GM23338 (cell line): ENCODE measurements around the gene MYH13. TPM values are rescaled to one million over a fixed set of nuclear protein-coding genes. Genes with fewer than 3 reads are reported as not detected.

Experiments used
- ATAC-seq: fragments of 200-7000 bp; cut with Tn5 transposase; 3 replicates; pipeline ENCODE4 v1.9.1; 2020
- DNase-seq: peaks from one replicate; pipeline ENCODE4 v3.0.0-alpha.2; 2015; ENCODE audit warnings: low spot score
- H2AFZ ChIP-seq: fragments of 200-600 bp; sonication (generic); 2 replicates; pipeline ENCODE4 v1.8.0; 2016; ENCODE audit warnings: antibody characterized with exemption, mild to moderate bottlenecking, moderate library complexity
- H3F3A ChIP-seq: fragments of 200-600 bp; sonication (generic); replicated peaks from 2 replicates; pipeline ENCODE4 v1.8.0; 2017; ENCODE audit warnings: antibody characterized with exemption, mixed run types, low read depth
- H3K27ac ChIP-seq: fragments of 200-600 bp; sonication (generic); 2 replicates; pipeline ENCODE4 v1.6.1; 2016; ENCODE audit warnings: low read depth
- H3K27me3 ChIP-seq: fragments of 200-600 bp; sonication (generic); 2 replicates; pipeline ENCODE4 v1.8.0; 2016; ENCODE audit warnings: mild to moderate bottlenecking, mixed run types, moderate library complexity; ENCODE audit not compliant: insufficient read depth
- H3K36me3 ChIP-seq: fragments of 200-600 bp; sonication (generic); 2 replicates; pipeline ENCODE4 v1.8.0; 2016; ENCODE audit warnings: mild to moderate bottlenecking; ENCODE audit not compliant: insufficient read depth
- H3K4me1 ChIP-seq: fragments of 200-600 bp; sonication (generic); 2 replicates; pipeline ENCODE4 v1.8.0; 2016; ENCODE audit warnings: mild to moderate bottlenecking, moderate library complexity; ENCODE audit not compliant: insufficient read depth
- H3K4me2 ChIP-seq: fragments of 200-600 bp; sonication (generic); 2 replicates; pipeline ENCODE4 v1.7.1; 2017; ENCODE audit warnings: mixed run types
- H3K4me3 ChIP-seq: fragments of 200-600 bp; sonication (generic); 2 replicates; pipeline ENCODE4 v1.6.1; 2016; ENCODE audit warnings: mixed run types
- H3K79me2 ChIP-seq: fragments of 200-600 bp; sonication (generic); replicated peaks from 2 replicates; pipeline ENCODE4 v1.8.0; 2017; ENCODE audit warnings: mild to moderate bottlenecking; ENCODE audit not compliant: insufficient read depth
- H3K9me2 ChIP-seq: fragments of 200-600 bp; sonication (generic); 2 replicates; pipeline ENCODE4 v1.8.0; 2017; ENCODE audit not compliant: insufficient read depth
- H4K20me1 ChIP-seq: fragments of 200-600 bp; sonication (generic); replicated peaks from 2 replicates; pipeline ENCODE4 v1.8.0; 2017; ENCODE audit warnings: mild to moderate bottlenecking; ENCODE audit not compliant: insufficient read depth
- H3K27ac Mint-ChIP-seq: 2 replicates; pipeline ENCODE4 v1.8.0; 2020; ENCODE audit warnings: inconsistent platforms, mild to moderate bottlenecking, moderate library complexity, mixed read lengths
- H3K27me3 Mint-ChIP-seq: 3 replicates; pipeline ENCODE4 v1.8.0; 2022; ENCODE audit warnings: low read depth, mild to moderate bottlenecking, moderate library complexity, mixed read lengths, inconsistent platforms; ENCODE audit not compliant: insufficient read depth, poor library complexity
- H3K36me3 Mint-ChIP-seq: 3 replicates; pipeline ENCODE4 v1.8.0; 2021; ENCODE audit warnings: low read depth, mild to moderate bottlenecking, inconsistent platforms, moderate library complexity, mixed read lengths
- H3K4me1 Mint-ChIP-seq: 3 replicates; pipeline ENCODE4 v1.8.0; 2020; ENCODE audit warnings: mild to moderate bottlenecking, inconsistent platforms, mixed read lengths
- H3K4me3 Mint-ChIP-seq: 3 replicates; pipeline ENCODE4 v1.8.0; 2021; ENCODE audit warnings: moderate library complexity, mild to moderate bottlenecking, inconsistent platforms, mixed read lengths
- H3K9me3 Mint-ChIP-seq: 3 replicates; pipeline ENCODE4 v1.8.0; 2020; ENCODE audit warnings: moderate library complexity, mild to moderate bottlenecking, inconsistent platforms, mixed read lengths
- CREB1 ChIP-seq: fragments of 250-450 bp; sonication (Bioruptor Pico); IDR thresholded peaks from 2 replicates; pipeline ENCODE4 v1.5.0; 2020; ENCODE audit warnings: low read depth, mild to moderate bottlenecking, moderate library complexity
- CTCF ChIP-seq, 2 experiments: fragments of 200-600 bp in 1 of 2; sonication (generic) in 1 of 2; conservative IDR thresholded peaks; 2 replicates each; pipeline versions ENCODE4 v1.5.1 to v1.6.1; 2016 to 2017; ENCODE audit warnings: antibody characterized with exemption in 2 of 2, low read depth in 2 of 2, mild to moderate bottlenecking in 2 of 2, moderate library complexity in 1 of 2
- ETS1 ChIP-seq: IDR thresholded peaks from 2 replicates; pipeline ENCODE4 v1.6.1; 2016; ENCODE audit warnings: antibody characterized with exemption
- EZH2 ChIP-seq: fragments of 200-600 bp; sonication (generic); IDR thresholded peaks from one replicate; pipeline ENCODE4 v1.8.0; 2017; ENCODE audit warnings: antibody characterized with exemption, mild to moderate bottlenecking, low read depth; ENCODE audit not compliant: unreplicated experiment
- EZH2phosphoT487 ChIP-seq: fragments of 200-600 bp; sonication (generic); IDR thresholded peaks from one replicate; pipeline ENCODE4 v1.8.1; 2018; ENCODE audit warnings: antibody characterized with exemption; ENCODE audit not compliant: unreplicated experiment
- JUNB ChIP-seq: IDR thresholded peaks from one replicate; pipeline ENCODE4 v1.6.1; 2016; ENCODE audit warnings: antibody characterized with exemption; ENCODE audit not compliant: unreplicated experiment
- NANOG ChIP-seq: IDR thresholded peaks from 2 replicates; pipeline ENCODE4 v1.6.1; 2016; ENCODE audit warnings: antibody characterized with exemption, borderline replicate concordance
- POLR2AphosphoS5 ChIP-seq: IDR thresholded peaks from 2 replicates; pipeline ENCODE4 v1.6.1; 2016; ENCODE audit warnings: antibody characterized with exemption, low read depth
- REST ChIP-seq: IDR thresholded peaks from one replicate; pipeline ENCODE4 v1.6.1; 2018; ENCODE audit warnings: antibody characterized with exemption; ENCODE audit not compliant: unreplicated experiment
- STAT1 ChIP-seq: IDR thresholded peaks from one replicate; pipeline ENCODE4 v1.6.1; 2016; ENCODE audit warnings: antibody characterized with exemption; ENCODE audit not compliant: unreplicated experiment
- ZNF114 ChIP-seq: fragments of 250-450 bp; sonication (Bioruptor Pico); IDR thresholded peaks from 2 replicates; pipeline ENCODE4 v1.5.0; 2020; ENCODE audit warnings: mild to moderate bottlenecking, moderate library complexity
- ZNF331 ChIP-seq: fragments of 250-450 bp; sonication (Bioruptor Pico); IDR thresholded peaks from 2 replicates; pipeline ENCODE4 v1.5.0; 2020; ENCODE audit warnings: low read depth, mild to moderate bottlenecking, moderate library complexity
- ZNF462 ChIP-seq: fragments of 250-450 bp; sonication (Bioruptor Pico); IDR thresholded peaks from 2 replicates; pipeline ENCODE4 v1.5.0; 2020; ENCODE audit warnings: mild to moderate bottlenecking, moderate library complexity
- polyA plus RNA-seq: library from polyadenylated mRNA; unstranded; fragments of >200 nt; fragmentation: Nextera tagmentation; extraction: Ambion mirVana; gene quantifications from 2 replicates; pipeline ENCODE4 v1.2.1, GENCODE V29; 2016
- total RNA-seq: library from RNA; depleted of rRNA; stranded (reverse); fragments of >200 nt; shearing (Covaris generic); gene quantifications from 2 replicates; pipeline ENCODE4 v1.2.3, GENCODE V29; 2014

The MYH13 gene
- total and polyA plus RNA-seq, 2 experiments from 2014 or later = not detected

- no peak overlapping the region for H3K27ac Mint-ChIP-seq
Measured at GRCh38 chr17:10332515-10332914, 40.3 kb downstream of the MYH13 start.

More at GRCh38 chr17:10332515-10332914, 40.3 kb downstream of the MYH13 start:
- no peaks in the 10 kb centered on the region for H3K27me3 ChIP-seq
- no peak overlapping the region for H3K4me2 ChIP-seq
- no peaks in the 10 kb centered on the region for H3K36me3 ChIP-seq
- Mint-ChIP-seq H3K27me3 (peaks cover 20% of the 10 kb centered on the region), H3K36me3 (no peaks in the 10 kb centered on the region), H3K4me1 (peaks cover 12% of the 10 kb centered on the region), H3K4me3 (no peak overlapping the region), H3K9me3 (no peaks in the 10 kb centered on the region; the same call in 2 of the 3 replicates)
- no peaks in the 10 kb centered on the region for H3F3A ChIP-seq
- H3K27ac ChIP-seq = no peak overlapping the region
- no peak overlapping the region for H2AFZ ChIP-seq
- no peak overlapping the region for H3K4me3 ChIP-seq
- no peaks in the 10 kb centered on the region for H4K20me1 ChIP-seq
- TF ChIP-seq ZNF114 (CRISPR knock-in tag) = no peak
- TF ChIP-seq EZH2phosphoT487 = no peak
- TF ChIP-seq ZNF462 = no peak
- TF ChIP-seq STAT1 = no peak
- TF ChIP-seq POLR2AphosphoS5 = no peak
- no peak for TF ChIP-seq ZNF331 (CRISPR knock-in tag)
- no peak for TF ChIP-seq CTCF (conservative IDR thresholded peaks at IDR 0.05; ENCODE audit: low read depth in 2 of 2)
- TF ChIP-seq EZH2 = no peak
- TF ChIP-seq ETS1 = no peak
- no peak for TF ChIP-seq JUNB
- TF ChIP-seq NANOG = no peak
- TF ChIP-seq CREB1 (CRISPR knock-in tag) = no peak
- no peak for TF ChIP-seq REST
- peaks cover 11% of the 10 kb centered on the region; the same call in 1 of the 2 replicates for H3K4me1 ChIP-seq
- H3K9me2 ChIP-seq = no peaks in the 10 kb centered on the region; the same call in 1 of the 2 replicates
- no peak for DNase-seq
- ATAC-seq = no peak
- H3K79me2 ChIP-seq = no peaks in the 10 kb centered on the region
